HG03342 (cell line): ENCODE measurements around the gene KIF26B.

Experiments used
- ATAC-seq: cut with Tn5 transposase; IDR thresholded peaks from one replicate; pipeline ENCODE4 v1.9.1; 2021; ENCODE audit warnings: mild to moderate bottlenecking, moderate library complexity; ENCODE audit not compliant: unreplicated experiment

KIF26B gene

DNA sequence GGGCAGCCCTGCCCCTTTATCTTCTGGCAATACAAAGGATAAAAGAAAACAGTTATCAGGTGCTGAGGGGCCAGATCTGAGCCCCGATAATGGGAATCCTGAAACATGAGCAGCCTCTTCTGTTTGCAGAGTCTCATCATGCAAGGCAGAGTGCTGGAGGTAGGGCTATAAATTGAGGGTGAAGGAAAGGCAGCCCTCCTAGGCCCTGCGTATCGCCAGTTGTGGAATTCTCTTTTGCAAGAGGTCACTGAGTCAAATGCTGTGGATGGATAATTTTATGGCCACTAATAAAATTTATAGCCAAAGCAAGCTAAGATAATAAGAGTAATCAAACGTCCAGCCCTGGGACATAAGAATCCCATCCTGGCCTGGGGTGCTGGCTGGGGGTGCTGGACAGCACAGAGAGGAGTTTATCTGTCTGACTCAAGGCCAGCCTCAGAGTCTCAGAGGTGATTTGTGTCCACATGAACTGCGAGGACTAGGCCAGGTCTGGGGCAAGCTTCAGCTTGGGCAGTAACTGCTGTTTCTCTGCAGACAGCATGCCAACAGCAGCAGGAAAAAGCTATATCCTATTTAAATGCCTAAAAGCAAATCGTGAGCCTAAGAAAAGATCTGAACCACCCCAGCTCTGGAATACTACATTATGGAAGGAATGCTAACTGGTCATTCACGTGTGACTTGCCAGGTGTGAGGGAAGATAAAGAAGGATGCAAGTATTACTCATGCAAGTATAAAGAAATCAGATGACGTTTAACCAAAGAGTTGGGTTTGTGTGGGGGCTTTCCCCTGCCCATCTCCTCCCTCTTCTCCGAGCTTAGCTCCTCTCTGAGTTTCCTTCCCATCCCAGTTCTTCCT is 254.8 kb downstream of the KIF26B start:
- no peak for ATAC-seq

DNA sequence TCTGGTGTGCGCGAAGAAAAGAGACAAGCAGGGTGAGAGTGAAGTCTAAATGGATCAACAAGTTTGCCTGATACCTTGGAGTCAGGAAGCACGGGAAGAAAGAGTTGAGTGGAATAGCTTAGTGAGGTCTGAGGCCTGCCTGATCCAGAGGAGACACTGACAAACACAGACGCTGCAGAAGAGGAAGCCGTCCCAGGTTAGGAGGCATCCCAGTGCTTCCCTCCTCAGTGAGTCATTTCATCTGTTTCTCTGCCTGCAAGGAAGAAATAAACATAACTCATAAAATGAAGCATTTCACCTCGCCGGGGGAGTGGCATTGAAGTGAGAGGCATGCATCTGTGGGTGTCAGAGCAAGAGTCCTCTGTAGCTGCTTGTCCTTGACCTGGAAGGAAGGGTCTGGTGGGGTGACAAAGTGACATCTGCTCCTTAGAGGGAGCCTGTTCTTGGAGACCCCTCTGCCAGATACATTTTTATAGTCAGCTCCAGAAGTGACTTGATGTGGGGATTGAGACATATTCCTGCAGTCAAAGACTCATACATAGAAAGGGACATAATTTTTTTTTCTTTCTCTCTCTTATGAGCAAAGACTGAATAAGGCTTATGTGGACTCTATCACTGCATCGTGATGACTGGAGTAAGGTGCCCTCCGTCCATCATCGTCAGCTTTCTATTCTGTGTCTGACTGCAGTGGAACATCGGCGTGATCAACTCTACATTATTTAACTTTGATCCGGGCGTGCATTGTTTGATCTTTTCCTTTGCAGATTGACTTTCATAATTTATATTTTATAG is 256.7 kb downstream of the KIF26B start:
- no peak for ATAC-seq

DNA sequence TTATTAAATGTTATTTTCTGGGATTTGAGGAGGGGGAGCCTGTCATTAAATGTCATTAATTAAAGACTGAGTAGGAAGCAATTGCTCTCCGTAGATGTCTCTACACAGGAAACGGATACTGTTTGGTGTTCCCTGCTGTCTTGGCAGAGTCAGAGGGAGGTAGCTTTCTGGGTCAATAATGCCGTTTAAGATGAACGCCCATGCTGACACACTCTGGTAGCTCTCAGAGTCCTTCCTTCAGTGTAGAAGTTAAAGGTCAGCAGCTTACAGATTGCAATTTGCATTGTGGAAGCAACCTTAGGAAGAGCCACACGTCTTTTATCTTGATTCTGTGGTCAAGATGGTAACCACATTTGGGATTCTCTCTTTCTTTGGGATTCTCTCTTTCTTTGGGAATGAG is 257.5 kb downstream of the KIF26B start:
- ATAC-seq, result no peak

DNA sequence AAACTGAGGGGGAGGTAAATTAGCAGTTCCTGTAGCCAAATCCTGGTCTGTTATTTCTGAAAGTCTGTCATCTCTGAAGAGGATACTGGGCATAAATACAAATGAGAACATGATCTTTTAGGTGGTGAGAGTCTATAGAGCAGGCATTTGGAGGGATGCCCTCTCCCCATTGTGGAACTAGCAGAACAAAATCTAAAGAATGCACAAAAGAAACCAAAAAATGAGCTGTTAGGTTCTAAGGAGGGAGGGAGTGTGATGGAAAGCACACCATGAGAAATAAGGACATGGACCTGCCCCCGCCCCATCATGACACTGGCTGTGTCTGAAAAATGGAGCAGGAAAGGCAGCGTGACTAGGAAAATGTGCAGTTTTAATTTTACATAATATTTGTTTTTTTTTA is 262.0 kb downstream of the KIF26B start:
- no peak for ATAC-seq

DNA sequence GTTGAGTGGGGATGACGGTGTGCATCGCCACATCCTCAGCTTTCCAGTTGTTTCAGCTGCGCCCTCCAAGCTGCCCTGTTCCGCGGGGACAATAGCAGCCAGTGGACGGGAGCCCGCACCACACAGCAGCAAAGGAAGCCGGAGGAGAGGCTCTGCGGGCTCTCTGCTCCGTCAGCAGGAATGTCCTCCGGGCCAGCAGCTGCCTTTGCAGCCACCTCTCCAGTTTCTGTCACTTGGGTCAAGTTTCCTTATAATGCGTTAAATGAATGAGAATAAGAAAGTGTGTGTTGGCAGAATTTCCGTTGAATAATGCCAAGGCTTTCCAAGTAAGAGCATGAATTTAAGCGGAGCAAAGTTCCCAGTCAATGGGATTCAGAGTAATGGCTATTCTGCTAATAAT is 263.3 kb downstream of the KIF26B start:
- ATAC-seq, result no peak

DNA sequence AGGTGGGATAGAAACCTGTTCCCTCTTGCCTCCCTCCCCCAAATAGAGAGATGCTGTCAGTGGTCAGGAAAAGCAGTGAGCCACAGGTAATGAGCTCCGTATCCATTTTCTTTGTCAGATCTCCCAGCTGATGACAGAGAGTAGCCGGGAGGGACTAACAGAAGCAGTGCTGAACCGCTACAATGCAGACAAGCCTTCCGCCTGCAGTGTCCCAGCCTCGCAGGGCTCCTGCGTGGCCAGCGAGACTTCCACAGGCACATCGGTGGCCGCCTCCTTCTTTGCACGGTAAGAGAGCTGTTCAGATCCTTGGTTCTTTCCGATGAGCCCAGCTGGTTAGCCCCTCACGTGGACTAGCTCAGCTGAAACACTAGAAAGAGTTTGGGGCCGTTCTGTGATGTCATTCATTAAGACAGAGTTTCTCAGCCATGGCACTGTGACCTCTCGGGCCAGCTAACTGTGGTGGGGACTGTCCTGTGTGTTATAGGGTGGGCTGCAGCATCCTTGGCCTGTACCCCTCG is 264.7 kb downstream of the KIF26B start:
- no peak for ATAC-seq

DNA sequence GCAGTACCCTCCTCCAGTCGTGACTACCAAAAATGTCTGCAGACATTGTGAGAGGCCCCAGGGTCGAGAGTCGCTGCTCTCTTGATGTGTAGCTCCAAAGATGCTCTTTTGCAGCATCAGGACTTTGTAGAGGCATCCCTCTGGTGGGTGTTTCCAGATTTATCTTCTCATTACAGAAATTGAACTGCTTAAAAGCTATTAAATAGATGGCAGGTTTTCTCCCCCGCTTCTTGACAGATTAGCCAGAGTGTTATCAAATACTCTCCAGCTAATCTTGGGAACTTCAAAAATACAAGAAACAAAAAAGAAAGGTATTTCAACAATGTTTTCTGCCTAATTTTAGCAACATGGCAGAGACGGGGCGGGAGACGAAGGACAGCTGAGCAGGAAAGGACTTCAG is 265.2 kb downstream of the KIF26B start:
- ATAC-seq, result no peak

DNA sequence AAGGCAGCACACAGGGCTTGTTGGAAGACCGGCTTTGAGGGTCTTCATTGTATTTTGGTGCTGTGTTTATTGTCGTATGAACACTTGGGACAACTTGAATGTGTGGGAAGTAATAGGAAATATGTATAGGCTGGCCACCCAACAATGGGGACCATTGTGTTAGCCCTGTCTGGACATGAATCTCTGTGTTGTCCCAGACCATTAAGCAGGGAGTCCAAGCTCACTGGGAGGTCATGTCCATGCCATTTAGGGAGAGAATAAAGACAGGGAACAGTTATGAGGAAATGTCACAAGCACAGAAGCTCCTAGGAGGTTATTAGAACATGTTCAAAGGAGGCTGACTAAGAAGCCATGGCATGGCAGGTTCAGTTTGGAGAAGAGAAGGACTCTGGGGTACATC is 266.1 kb downstream of the KIF26B start:
- ATAC-seq, result no peak

DNA sequence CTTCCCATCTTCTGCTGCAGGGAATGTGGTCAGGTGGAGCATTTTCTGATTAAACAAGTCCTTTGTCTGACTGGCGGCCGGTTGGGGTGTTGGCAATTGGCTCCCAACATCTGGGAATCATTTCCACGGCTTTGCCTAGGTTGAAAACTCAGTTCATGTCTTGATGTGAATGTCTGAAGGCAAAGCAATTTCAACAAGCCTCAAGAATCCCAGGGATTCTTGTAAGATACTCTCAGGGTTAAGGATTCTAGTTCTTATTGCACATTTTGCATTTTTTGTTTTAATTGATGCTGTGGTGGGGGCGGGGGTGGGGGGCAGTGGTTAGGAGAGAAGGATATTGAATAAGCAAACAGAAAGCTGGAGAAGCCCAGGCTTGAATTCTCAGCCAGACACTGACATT is 273.9 kb downstream of the KIF26B start:
- ATAC-seq, result no peak

DNA sequence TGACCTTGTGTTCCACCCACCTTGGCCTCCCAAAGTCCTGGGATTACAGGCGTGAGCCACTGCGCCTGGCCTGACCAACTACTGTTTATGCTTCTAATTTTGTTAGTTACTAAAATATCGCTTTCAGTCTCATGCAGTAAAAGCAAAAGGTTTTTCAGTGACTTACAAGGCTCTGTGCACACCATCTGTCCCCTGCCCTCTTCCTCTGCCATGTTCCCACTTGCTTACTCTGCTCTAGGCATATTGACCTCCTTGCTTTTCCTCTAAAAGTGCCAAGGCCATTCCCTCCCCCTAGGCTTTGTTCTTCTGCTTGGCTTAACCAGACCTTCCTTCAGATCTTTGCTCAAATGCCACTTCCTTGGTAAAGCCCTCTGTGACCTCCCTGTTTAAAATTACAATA is 276.9 kb downstream of the KIF26B start:
- no peak for ATAC-seq

DNA sequence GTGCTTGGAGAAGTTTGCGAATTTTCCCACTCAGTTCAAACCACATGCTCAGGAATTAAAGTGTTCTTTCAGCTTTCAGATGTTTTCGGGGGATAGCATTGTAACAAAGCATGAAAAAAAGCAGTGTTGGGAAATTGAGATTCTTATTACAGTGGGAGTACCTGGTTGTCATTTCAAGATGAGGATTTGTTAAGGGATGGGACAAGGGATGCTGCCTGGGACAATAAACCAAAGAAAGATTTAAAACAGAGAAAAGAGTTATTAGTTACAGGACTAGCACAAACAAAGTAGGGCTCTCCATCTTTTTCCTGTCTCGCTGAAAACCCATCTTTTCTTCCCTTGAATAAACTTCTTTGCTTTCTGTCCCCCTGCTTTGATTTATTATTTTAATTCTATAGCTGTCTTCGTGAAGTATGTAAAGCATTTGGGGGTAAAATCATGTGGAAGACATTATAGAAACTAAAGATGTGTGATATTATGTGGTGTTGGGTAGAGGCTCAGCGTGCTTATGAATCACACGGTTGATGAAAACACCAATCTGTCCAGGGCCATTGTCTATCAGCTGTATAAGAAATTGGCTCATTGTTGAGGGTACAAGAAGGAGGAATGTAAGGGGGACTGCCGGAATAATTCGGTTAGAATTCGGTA is 277.6 kb downstream of the KIF26B start:
- no peak for ATAC-seq

DNA sequence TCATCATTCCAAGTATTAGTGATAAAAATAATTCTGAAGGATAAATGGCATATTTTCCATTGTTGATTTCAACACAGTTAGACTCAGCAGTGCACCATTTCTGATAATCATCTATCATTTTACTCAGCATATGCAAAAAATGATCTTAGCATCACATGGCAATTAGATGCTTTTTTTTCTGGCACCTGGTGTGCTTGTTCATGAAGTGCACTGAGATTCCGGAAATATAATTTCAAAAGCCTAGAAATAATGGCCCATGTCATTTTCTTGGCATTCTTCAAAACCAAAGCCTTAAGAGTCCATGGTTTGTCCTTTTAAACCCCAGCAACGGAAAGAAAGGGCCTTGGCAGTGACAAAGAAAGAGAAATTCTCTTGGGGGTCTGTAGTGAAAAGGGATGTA is 278.8 kb downstream of the KIF26B start:
- no peak for ATAC-seq

DNA sequence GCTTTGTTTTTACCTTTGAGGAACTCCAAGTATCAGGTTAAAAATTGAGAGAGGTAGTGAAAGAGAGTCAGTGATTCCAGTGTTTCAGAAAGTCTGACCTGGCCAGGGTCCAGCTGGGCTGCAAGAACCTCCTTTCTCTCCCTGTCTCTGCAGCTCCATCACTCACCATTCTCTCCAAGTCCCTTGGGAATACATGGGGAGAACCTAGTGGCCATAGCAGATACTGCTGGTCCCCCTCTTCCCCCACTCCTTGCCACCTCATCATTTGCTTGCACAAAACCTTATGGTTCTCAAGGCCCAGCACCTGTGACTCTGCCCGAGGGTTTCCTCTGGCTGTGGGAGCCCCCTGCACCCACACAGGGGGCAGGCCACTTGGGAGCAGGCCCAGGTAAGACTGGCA is 279.5 kb downstream of the KIF26B start:
- ATAC-seq, result no peak

DNA sequence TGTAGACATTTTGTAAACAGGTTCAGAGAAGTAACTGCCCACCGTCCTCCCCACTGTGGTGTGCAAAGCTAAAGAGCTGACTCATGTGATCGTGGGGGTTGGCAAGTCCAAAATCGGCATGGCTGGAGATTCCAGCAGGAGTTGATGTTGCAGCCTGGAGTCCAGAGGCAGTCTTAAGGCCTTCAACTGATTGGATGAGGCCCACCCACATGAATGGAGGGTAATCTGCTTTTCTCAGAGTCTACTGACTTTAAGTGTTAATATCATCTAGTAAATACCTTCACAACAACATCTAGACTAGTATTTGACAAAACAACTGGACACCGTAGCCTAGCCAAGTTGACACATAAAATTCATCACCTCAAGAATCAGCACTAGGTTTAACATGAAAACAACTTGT is 281.6 kb downstream of the KIF26B start:
- ATAC-seq, result no peak

DNA sequence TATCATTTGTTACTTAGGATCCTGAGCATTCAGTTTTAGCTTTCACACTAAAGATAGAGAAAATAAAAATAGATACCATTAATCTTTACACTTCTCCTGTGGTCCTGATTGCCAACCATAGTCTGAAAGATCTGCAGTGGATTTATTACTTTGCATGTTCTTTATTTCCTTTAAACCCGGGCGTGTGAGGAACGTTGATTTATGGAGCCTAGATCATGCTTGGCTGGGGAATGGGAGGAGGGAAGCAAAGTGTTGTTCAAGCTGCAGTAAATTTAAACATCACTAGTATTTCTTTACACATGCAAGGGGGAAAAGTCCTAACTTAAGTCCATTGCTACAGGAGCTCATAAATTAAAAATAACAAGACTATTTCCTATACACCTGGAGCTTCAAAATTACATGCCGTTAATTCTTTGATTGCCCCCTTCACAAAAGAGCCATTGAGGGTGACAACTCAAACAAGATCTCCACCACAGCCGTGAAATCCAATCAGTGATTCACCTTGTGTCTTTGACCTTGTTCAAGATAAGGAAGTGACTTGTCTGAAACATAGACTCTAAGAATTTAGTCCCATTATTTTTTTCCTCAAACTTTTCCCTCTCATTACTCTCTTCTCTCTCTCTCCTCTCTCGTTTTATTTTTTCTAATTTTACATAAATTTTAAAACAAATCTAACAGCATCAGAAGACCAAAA is 282.7 kb downstream of the KIF26B start:
- ATAC-seq, result no peak

DNA sequence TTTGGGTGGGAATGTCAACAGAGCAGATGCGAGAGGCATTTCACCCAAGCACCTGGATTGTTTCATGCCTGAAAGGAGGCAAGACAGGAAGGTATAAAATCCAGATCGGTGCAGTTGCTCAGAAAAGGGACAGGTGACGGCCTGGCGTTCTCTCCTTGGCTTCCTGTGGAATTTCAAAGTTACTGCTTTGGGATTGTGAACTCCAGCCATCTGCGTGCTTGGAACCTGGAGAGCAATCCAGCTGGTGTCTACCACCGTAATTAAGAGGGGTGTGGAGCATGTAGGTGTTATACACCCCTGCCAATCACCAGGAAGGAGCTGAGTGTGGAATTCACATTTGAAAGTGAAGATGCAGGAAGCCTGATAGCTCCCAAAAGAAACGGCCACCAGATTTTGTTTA is 286.1 kb downstream of the KIF26B start:
- ATAC-seq, result no peak

DNA sequence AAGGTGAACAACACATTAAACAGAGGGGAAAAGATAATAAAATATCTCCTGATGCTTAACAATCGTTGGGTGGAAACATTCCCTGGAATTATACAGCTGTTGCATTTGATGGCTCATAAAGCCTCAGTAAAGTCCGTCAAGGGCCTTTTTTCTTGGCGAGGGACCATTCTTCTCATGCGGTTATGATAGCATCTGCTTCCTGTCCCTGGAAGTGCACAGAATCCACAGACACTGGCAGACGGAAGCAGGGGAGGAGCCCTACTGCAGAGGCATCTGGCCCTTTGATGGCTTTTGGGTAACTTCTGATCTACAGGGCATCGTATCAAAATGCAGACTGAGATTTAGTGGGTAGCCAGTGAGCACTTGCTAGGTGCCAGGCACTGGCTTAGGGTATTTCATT is 286.9 kb downstream of the KIF26B start:
- no peak for ATAC-seq

DNA sequence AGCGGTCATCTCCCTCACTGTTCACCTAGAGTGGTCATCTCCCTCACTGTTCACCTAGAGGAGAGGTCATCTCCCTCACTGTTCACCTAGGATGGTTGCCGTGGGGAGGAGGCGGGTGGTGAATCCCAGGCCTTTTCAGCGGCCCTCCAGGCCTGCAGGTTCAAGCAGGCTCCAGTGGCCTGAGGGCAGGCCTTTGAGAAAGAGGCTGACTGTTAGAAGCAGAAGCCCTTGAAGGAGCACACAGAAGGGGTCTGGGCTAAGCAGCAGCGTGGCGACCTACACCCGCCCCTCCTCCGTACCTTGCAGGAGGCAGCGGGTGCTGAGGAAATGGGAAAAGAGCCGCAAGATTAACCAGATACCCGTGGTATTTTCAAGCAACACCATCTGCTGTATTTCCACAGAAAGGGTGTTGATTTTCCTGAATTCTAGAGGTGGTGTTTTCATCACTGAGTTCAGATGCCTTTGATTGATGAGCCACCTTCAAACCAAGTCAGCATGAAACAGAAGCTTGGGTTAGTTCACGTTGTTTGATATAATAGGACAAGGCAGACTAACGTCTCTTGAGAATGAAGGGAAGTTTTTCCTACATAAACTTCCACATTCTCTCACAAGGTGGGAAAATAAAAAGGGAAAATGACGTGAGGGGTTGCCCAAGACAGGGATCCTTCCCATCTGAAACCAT is 289.5 kb downstream of the KIF26B start:
- ATAC-seq, result no peak

DNA sequence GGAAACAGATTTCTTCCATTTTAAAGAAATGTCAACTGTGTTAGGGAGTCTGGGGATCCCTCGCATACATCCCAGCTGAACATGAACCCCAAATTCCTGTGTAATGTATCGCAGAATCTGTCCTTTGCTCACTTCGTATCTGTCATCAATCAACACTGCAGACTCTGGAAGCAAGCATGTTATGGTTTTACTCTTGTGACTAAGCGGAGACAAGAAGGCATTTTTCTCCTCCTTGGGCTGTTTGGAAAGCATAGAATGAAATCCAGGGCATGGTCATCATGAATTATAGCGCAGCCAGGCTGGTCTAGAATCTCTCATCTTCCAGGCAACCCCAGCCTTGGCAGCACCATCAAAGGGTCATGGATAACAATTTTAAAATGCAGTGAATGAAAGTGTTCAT is 290.2 kb downstream of the KIF26B start:
- ATAC-seq, result no peak

DNA sequence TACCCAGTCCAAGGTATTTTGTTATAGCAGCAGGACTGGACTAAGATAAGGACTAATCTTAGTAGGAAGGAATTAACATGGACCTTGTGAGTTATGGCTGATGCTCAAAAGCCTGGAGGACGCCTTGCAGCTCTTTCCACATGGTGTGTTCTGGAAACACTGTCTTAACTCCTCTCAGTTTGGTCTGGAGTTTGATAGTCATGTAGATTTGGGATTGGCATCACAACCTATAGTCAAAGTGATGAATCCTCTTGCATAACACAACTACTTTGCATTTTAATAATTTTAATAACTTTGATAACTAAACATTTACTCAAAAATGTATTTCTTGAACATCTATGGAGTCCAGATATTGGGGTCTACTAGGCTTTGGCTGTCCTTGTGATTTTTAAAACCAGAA is 293.7 kb downstream of the KIF26B start:
- ATAC-seq, result no peak
